ENCODE results near the gene LRRC47. TPM values are rescaled to one million over a fixed set of nuclear protein-coding genes. Genes with fewer than 3 reads are reported as not detected.

LRRC47 gene
- total and polyA plus RNA-seq, 2 of the 13 experiments (the other 11 are each of a cell fraction or from before 2014, with no cell fraction given): 18.3 to 52.5 TPM

GRCh38 chr1:3774276-3774945, 21.9 kb downstream of the LRRC47 start (continued):
- TF ChIP-seq AKAP8 (CRISPR knock-in tag; IDR thresholded peaks at IDR 0.05) (0 out of 2 replicates have a peak, but pooled peaks have one; percentile 18), ZNF142 (CRISPR knock-in tag; IDR thresholded peaks at IDR 0.05) (no peak), ADNP (CRISPR knock-in tag; IDR thresholded peaks at IDR 0.05) (no peak), ZNF580 (CRISPR knock-in tag; IDR thresholded peaks at IDR 0.05; ENCODE audit: borderline replicate concordance, low read depth) (no peak), MAFF (IDR thresholded peaks at IDR 0.05; ENCODE audit: low read depth, low read length) (no peak), ZNF562 (CRISPR knock-in tag; IDR thresholded peaks at IDR 0.05; ENCODE audit: borderline replicate concordance) (no peak), IRX3 (CRISPR knock-in tag; IDR thresholded peaks at IDR 0.05; ENCODE audit: borderline replicate concordance, low read depth) (no peak), DBP (CRISPR knock-in tag; IDR thresholded peaks at IDR 0.05; ENCODE audit: not compliant biosample characterization) (no peak), ZNF777 (CRISPR knock-in tag; IDR thresholded peaks at IDR 0.05) (no peak), FOXJ3 (CRISPR knock-in tag; IDR thresholded peaks at IDR 0.05; ENCODE audit: borderline replicate concordance) (no peak), ZNF512B (CRISPR knock-in tag; IDR thresholded peaks at IDR 0.05; ENCODE audit: borderline replicate concordance) (peak; percentile 82; the same call in 1 of the 2 replicates), TIGD3 (CRISPR knock-in tag; IDR thresholded peaks at IDR 0.05; ENCODE audit: borderline replicate concordance) (no peak), SSRP1 (CRISPR knock-in tag; IDR thresholded peaks at IDR 0.05) (no peak), IKZF1 (IDR thresholded peaks at IDR 0.05) (no peak), SP5 (CRISPR knock-in tag; IDR thresholded peaks at IDR 0.05; ENCODE audit: borderline replicate concordance, low read depth) (0 out of 2 replicates have a peak, but pooled peaks have one; percentile 7), ZNF770 (CRISPR knock-in tag; IDR thresholded peaks at IDR 0.05) (peak; percentile 52; the same call in 1 of the 2 replicates)
